Measurements from ENCODE around the gene DNAH17. TPM values are rescaled to one million over a fixed set of nuclear protein-coding genes. Genes with fewer than 3 reads are reported as not detected.
"Not testable (repeated sequence)": the region's sequence is repeated elsewhere in the genome, so short reads cannot be mapped to it uniquely, and the experiment has no call there.

The DNAH17 gene
- total RNA-seq, 2 donors from 2014 or later = 0.21 to 0.87 TPM

DNA sequence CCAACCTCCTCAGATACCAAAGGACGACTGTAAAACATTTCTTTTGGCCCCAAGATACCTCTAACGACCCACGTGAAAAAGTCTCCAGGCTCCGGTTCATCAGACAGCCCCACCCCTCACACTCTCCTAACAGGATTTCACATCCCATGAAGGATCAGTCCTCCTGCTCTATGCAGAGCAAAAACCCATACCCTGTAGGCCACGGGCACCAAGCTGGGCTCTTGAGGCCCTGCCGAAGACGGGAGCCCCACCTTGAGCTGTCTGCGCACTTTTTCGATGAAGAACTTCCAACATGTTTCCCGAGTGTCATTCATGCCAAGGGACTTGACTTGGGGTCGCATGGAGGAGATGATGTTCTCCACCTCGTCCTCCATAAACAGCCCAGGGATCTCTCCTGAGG, 108.8 kb downstream of the DNAH17 start:
- no peaks in the 10 kb centered on the region for H3K9me3 ChIP-seq (ENCODE audit: control insufficient read depth, low read length, poor library complexity, severe bottlenecking)
- H3K27ac Mint-ChIP-seq = no peak overlapping the region
- peaks cover 3% of the 10 kb centered on the region for H3K4me1 Mint-ChIP-seq
- ATAC-seq = no peak
- no peak overlapping the region for H3K4me3 Mint-ChIP-seq
- no peaks in the 10 kb centered on the region for H3K36me3 Mint-ChIP-seq (ENCODE audit: low read depth)
- H3K27me3 Mint-ChIP-seq = peaks cover 7% of the 10 kb centered on the region
- no peak for DNase-seq

DNA sequence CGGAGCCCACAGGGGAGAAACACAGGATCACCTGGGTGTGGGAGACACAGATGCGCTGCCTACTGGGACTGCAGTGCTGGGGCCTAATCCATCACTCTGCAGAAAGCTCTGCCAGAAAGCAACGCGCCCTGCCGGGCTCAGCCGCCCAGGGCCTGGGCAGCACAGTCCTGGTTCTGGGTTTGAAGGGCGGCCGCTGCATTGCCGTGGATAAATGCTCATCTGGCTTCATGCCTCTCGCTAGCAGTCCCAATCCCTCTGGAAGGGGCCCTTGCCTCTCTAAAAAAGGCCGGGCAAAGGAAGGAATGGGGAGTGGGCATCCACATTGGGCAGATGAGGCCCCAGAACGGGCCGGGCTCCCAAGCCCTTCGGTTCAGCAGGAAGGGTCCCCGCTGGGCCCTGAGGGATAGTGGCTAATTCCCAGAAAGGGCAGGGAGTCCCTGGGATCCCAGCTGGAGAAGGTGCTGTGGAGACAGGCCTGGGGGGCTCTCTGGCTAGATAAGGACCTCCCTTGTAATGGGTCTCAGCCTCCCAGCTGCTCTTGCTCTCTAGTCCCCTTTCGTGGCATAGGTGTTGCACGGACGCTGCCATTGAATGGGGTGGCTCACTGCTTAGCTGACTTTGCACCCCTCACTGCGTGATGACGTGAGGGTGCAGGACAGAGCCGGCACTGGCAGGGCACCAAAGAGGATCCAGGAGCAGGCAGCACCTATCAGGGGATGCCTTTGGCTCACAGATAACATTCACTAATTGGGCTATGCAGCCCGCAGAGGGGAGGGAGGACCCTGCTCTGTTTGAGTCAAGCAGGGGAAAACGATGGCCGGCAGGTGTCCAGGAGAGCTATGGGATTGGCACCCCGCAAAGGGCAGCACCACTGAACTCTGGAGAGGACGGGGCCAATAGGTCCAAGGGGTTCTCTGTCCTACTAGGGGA, 110.1 kb downstream of the DNAH17 start:
- H3K4me1 Mint-ChIP-seq = no peaks in the 10 kb centered on the region
- H3K36me3 Mint-ChIP-seq (ENCODE audit: low read depth) = no peaks in the 10 kb centered on the region

DNA sequence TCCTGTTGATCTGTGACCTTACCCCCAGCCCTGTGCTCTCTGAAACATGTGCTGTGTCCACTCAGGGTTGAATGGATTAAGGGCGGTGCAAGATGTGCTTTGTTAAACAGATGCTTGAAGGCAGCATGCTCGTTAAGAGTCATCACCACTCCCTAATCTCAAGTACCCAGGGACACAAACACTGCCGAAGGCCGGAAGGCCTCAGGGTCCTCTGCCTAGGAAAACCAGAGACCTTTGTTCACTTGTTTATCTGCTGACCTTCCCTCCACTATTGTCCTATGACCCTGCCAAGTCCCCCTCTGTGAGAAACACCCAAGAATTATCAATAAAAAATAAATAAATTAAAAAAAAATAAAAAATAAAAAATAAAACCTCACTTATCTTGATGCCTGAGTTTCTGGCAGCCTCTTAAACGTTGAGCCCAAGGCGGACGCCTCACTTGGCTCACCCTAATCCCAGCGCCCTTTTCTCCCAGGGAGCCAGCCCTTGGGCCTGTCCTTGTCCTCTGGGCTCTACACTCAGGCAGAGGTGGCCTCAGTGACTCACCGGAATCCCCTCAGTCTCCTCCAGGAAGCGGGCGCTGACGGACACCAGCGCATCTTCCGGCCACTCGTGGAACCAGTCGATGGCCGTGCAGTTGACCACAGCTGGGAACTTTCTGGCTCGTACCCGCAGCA, 110.9 kb downstream of the DNAH17 start:
- not testable (repeated sequence) for H3K4me1 Mint-ChIP-seq; ATAC-seq; H3K27me3 Mint-ChIP-seq; H3K4me3 Mint-ChIP-seq; H3K36me3 Mint-ChIP-seq (ENCODE audit: low read depth); H3K9me3 ChIP-seq (ENCODE audit: control insufficient read depth, low read length, poor library complexity, severe bottlenecking); H3K27ac Mint-ChIP-seq; DNase-seq

More for the DNA sequence above, 110.1 kb downstream of the DNAH17 start:
- no peak overlapping the region for H3K27ac Mint-ChIP-seq
- no peak overlapping the region for H3K4me3 Mint-ChIP-seq
- no peaks in the 10 kb centered on the region for H3K9me3 ChIP-seq (ENCODE audit: control insufficient read depth, low read length, poor library complexity, severe bottlenecking)
- H3K27me3 Mint-ChIP-seq = no peaks in the 10 kb centered on the region
- DNase-seq = no peak
- ATAC-seq = no peak

DNA sequence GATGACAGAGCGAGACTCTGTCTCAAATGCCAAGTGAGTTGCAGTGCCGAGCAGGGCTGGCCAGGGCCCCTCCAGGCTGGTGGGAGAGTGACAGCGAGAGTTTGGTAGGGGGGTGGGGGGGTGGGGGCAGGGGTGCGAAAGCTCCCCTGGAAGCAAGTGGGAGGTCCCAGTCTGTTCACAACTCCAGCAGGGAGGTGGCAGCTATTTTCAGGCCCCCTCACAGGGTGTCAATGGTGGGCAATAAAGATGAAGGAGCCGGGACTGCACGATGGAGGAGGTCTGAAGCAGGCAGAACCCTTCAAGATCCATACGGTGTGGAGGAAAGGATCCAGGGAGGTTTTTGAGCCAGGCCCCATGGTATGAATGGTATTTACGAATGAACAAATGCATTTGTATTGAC, 115.0 kb downstream of the DNAH17 start:
- H3K9me3 ChIP-seq (ENCODE audit: control insufficient read depth, low read length, poor library complexity, severe bottlenecking) = no peaks in the 10 kb centered on the region
- Mint-ChIP-seq H3K27ac (no peak overlapping the region), H3K27me3 (no peaks in the 10 kb centered on the region), H3K4me3 (no peak overlapping the region), H3K36me3 (ENCODE audit: low read depth) (no peaks in the 10 kb centered on the region), H3K4me1 (no peaks in the 10 kb centered on the region)
- ATAC-seq (no peak), DNase-seq (no peak)

DNA sequence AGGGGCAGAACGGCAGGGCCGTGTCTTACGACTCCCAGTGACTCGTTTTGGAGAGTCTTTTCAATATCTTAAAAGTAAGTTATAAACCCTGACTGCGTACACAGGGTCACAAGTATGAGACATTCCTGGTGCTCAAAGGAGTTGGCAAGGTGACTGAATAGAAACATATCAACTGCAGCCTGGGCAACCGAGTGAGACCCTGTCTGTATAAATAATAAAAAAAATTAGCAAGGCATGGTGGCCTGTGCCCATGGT, 115.5 kb downstream of the DNAH17 start:
- no peak for ATAC-seq
- Mint-ChIP-seq H3K27me3 (no peaks in the 10 kb centered on the region), H3K36me3 (ENCODE audit: low read depth) (no peaks in the 10 kb centered on the region), H3K4me3 (no peak overlapping the region), H3K4me1 (no peaks in the 10 kb centered on the region), H3K27ac (no peak overlapping the region)
- DNase-seq = no peak
- H3K9me3 ChIP-seq (ENCODE audit: control insufficient read depth, low read length, poor library complexity, severe bottlenecking) = no peaks in the 10 kb centered on the region

DNA sequence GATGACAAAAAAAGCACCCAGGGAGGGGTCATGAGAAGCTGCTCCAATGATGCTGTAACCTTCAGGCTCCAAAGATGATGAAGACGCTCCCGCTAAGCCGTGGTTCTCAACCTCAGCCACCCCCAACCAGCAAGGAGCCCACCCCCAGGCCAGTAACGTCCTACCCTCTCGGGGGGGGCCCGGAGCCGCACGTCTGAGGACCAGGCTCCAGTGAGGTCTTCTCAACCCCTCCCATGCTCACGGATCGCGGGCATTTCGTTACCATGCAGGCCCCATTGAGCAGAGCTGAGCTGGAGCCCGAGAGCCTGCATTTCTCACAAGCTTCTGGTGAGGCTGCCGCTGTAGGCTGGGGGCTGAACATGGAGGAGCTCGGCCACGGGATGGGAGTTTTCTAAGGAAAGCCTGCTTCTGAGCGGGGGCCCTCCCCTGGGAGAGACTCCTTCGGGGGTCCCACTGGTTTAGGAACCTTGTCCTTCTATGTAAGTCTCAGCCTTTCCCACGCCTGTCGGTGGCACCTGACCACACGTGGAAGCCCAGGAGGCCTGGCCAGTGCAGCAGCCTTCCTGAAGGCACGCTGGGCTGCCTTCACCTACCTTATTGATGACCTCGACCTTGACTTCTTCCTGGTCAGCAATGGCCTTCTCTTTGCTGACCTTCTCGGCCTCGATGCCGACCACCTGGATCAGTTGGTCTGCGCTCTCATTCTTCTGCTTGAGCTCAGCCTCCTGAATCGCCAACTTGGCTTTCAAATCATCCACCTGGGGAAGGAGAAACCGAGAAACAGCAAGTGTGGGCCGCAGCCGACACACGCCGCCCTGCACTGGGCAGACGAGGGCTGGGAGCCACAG, 116.0 kb downstream of the DNAH17 start:
- Mint-ChIP-seq H3K4me3 (no peak overlapping the region), H3K4me1 (no peaks in the 10 kb centered on the region), H3K27ac (no peak overlapping the region), H3K27me3 (no peaks in the 10 kb centered on the region), H3K36me3 (ENCODE audit: low read depth) (no peaks in the 10 kb centered on the region)
- no peaks in the 10 kb centered on the region for H3K9me3 ChIP-seq (ENCODE audit: control insufficient read depth, low read length, poor library complexity, severe bottlenecking)
- ATAC-seq = no peak
- DNase-seq = no peak

DNA sequence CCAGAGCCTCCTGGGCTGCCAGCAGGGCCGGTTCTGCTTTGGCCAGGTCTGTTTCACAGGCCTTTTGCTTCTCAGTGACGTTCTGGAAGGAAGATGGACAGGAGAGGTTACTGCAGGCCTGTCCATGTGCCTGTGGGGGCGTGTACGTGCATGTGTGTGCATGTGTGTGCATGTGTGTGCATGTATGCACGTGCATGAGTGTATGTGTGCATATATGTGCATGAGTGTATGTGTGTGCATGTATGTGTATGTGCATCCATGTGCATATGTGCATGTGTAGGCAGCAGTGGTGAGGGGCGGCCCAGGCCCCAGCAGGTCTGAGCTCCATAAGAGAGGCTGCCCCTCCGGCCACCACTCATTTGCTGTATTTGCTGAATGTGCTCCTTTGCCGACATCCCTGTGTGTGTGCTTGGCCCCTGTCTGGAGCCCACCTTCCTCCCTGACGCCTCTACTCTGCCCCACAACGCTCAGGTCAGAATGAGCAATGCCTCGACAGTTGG, 117.0 kb downstream of the DNAH17 start:
- Mint-ChIP-seq H3K27me3 (no peaks in the 10 kb centered on the region), H3K27ac (no peak overlapping the region), H3K4me1 (no peaks in the 10 kb centered on the region), H3K4me3 (no peak overlapping the region), H3K36me3 (ENCODE audit: low read depth) (no peaks in the 10 kb centered on the region)
- DNase-seq (no peak), ATAC-seq (no peak)
- H3K9me3 ChIP-seq (ENCODE audit: control insufficient read depth, low read length, poor library complexity, severe bottlenecking) = no peaks in the 10 kb centered on the region

DNA sequence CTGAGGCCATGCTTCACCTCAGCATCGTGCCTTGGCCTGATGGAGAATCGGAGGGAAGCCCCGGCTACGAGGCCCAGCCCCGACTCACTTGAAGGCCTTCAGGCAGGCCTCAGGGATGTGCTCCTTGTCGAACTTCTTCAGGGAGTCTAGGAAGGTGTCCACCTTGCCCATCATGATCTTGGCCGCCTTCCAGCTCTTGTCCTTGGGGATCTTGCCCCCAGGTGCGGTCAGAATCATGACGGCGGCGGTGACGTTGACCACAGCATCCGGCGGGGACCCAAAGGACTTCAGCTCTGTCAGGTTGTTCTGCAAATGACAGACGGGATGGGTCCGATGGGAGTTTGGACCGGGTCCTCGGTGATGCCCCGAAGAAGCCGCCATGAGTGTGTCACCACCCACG, 117.5 kb downstream of the DNAH17 start:
- no peak overlapping the region for H3K27ac Mint-ChIP-seq
- H3K4me3 Mint-ChIP-seq = no peak overlapping the region
- H3K9me3 ChIP-seq (ENCODE audit: control insufficient read depth, low read length, poor library complexity, severe bottlenecking) = no peaks in the 10 kb centered on the region
- no peaks in the 10 kb centered on the region for H3K4me1 Mint-ChIP-seq
- DNase-seq (no peak), ATAC-seq (no peak)
- no peaks in the 10 kb centered on the region for H3K36me3 Mint-ChIP-seq (ENCODE audit: low read depth)
- H3K27me3 Mint-ChIP-seq = no peaks in the 10 kb centered on the region

DNA sequence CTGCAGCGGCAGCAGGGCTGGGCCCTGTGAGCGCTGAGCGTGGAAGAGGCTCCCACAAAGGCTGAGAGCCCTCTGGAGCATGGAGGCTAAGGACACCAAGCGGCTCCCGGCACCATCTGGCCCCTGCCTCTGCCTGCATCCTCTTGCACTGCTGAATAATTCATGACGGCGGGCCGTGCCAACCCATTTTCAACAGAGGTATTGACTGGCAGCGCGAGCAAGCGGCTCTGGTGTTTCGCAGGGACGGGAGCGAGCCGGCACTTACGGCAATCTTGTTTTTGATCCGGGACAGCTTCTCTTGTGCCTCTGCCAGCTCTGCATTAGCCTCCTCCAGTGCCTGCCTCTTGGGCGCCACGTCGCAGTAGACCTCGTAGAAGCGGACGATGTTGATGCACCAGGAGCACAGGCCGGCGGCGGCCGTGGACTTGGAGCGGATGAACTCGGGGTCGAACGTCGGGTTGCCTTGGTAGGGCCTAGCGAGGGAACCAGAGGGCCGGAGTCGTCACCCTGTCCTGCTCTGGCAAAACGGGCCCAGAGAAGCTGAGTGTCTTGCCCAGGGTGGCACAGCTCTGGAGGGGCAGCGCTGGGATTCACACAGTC, 118.4 kb downstream of the DNAH17 start:
- H3K27me3 Mint-ChIP-seq = no peaks in the 10 kb centered on the region
- no peaks in the 10 kb centered on the region for H3K4me1 Mint-ChIP-seq
- no peak overlapping the region for H3K4me3 Mint-ChIP-seq
- no peak for ATAC-seq
- H3K36me3 Mint-ChIP-seq (ENCODE audit: low read depth) = no peaks in the 10 kb centered on the region
- DNase-seq = no peak
- H3K9me3 ChIP-seq (ENCODE audit: control insufficient read depth, low read length, poor library complexity, severe bottlenecking) = no peaks in the 10 kb centered on the region
- H3K27ac Mint-ChIP-seq = no peak overlapping the region

DNA sequence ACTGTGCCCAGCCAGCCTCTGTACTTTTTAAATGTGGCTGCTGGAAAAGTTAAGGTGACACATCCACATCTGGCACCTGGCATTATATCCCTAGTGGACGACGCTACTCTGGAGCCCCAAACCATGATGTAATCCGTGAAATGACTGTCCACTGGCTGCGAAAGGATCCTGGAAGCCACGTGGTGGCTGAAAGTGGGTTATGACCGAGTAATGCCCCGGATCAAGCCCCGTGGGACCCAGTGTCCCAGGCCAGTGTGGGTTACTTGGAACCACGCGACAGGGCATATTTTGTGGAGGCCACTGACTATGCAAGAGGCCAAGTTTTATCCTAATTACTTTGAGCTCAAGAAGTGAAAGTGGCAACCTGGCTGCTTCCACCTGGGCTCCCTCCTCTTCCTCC, 119.1 kb downstream of the DNAH17 start:
- Mint-ChIP-seq H3K27me3 (no peaks in the 10 kb centered on the region), H3K4me3 (no peak overlapping the region), H3K4me1 (no peaks in the 10 kb centered on the region), H3K36me3 (ENCODE audit: low read depth) (no peaks in the 10 kb centered on the region), H3K27ac (no peak overlapping the region)
- ATAC-seq = no peak
- no peaks in the 10 kb centered on the region for H3K9me3 ChIP-seq (ENCODE audit: control insufficient read depth, low read length, poor library complexity, severe bottlenecking)
- DNase-seq = no peak

DNA sequence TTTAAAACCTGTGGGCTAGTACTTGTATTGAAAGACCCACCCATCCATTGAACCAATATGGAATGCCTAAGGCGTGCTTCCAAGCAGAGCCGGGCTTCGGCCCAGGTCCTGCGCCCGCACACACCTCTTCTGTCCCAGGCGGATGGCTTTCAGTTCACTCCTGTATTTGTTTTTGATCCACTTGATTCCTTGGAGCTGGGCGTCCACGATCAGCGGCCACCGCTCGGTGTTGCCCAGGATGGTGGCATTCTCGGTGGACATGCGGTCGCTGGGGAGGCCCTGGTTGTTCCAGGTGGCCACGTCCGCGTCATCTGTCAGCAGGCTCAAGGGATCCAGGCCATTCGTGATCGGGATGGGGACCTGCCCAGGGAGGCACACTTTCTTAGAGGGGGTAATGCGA, 122.8 kb downstream of the DNAH17 start:
- H3K36me3 Mint-ChIP-seq (ENCODE audit: low read depth) = no peaks in the 10 kb centered on the region
- no peaks in the 10 kb centered on the region for H3K9me3 ChIP-seq (ENCODE audit: control insufficient read depth, low read length, poor library complexity, severe bottlenecking)
- H3K4me1 Mint-ChIP-seq = no peaks in the 10 kb centered on the region
- H3K27ac Mint-ChIP-seq = no peak overlapping the region
- no peak for ATAC-seq
- DNase-seq = no peak
- peaks cover 5% of the 10 kb centered on the region for H3K27me3 Mint-ChIP-seq
- no peak overlapping the region for H3K4me3 Mint-ChIP-seq

DNA sequence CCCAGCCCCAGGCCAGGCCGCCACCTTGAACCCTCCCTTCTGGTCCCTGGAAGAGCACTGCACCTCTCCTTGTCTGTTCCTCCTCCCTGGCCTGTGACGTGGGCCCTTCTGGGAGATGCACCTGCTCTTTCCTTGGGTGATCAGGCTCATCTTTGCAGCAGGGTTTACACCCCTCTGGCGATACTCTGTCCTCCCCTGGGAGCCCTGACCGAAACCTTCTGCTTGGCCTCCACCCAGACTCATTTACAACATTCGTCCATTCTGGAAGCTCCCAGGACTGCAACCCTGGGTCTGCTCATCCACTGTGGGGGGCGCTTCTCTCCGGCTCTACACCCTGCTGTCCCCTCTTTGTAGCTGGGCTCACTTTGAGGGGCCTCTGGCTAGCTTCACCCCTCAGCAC, 125.4 kb downstream of the DNAH17 start:
- Mint-ChIP-seq H3K27me3 (peaks cover 5% of the 10 kb centered on the region), H3K4me3 (no peak overlapping the region), H3K36me3 (ENCODE audit: low read depth) (no peaks in the 10 kb centered on the region), H3K27ac (peak overlapping the region; percentile 65), H3K4me1 (no peaks in the 10 kb centered on the region)
- no peak for DNase-seq
- no peaks in the 10 kb centered on the region for H3K9me3 ChIP-seq (ENCODE audit: control insufficient read depth, low read length, poor library complexity, severe bottlenecking)
- no peak for ATAC-seq
